HepG2 (cell line): ENCODE data around the gene PRM3. TPM values are rescaled to one million over a fixed set of nuclear protein-coding genes. Genes with fewer than 3 reads are reported as not detected.

Source experiments
- CCDC6 ChIP-seq: sonication (generic); formaldehyde crosslinking; IDR thresholded peaks from 2 replicates; pipeline ENCODE4 v1.8.1; 2022; ENCODE audit warnings: mild to moderate bottlenecking, missing genetic modification reagents, moderate library complexity
- CREM ChIP-seq, 2 experiments: sonication (generic) in 1 of 2; formaldehyde crosslinking in 1 of 2; IDR thresholded peaks; 2 replicates each; pipeline versions ENCODE4 v1.4.0 to v1.6.1; 2016 to 2020; ENCODE audit warnings: antibody characterized with exemption in 1 of 2, mild to moderate bottlenecking in 1 of 2, missing genetic modification reagents in 1 of 2
- EEA1 ChIP-seq: sonication (generic); formaldehyde crosslinking; IDR thresholded peaks from 2 replicates; pipeline ENCODE4 v1.5.1; 2020; ENCODE audit warnings: mild to moderate bottlenecking, missing genetic modification reagents, borderline replicate concordance
- ETV5 ChIP-seq: IDR thresholded peaks from 2 replicates; pipeline ENCODE4 v1.6.1; 2018; ENCODE audit warnings: missing biosample characterization, missing genetic modification reagents, inconsistent platforms, borderline replicate concordance
- FLYWCH1 ChIP-seq: sonication (generic); formaldehyde crosslinking; IDR thresholded peaks from 2 replicates; pipeline ENCODE4 v1.8.1; 2023; ENCODE audit warnings: mild to moderate bottlenecking, missing genetic modification reagents
- HES4 ChIP-seq: sonication (generic); formaldehyde crosslinking; IDR thresholded peaks from 2 replicates; pipeline ENCODE4 v1.9.0; 2021; ENCODE audit warnings: mild to moderate bottlenecking, missing genetic modification reagents, borderline replicate concordance
- IKZF4 ChIP-seq: sonication (generic); formaldehyde crosslinking; IDR thresholded peaks from 2 replicates; pipeline ENCODE4 v1.5.1; 2020; ENCODE audit warnings: borderline replicate concordance, mild to moderate bottlenecking, low read depth, missing genetic modification reagents; ENCODE audit errors: not compliant biosample characterization
- JUN ChIP-seq: sonication (generic); formaldehyde crosslinking; IDR thresholded peaks from 2 replicates; pipeline ENCODE4 v1.4.0; 2020; ENCODE audit warnings: mild to moderate bottlenecking, missing genetic modification reagents
- MEIS1 ChIP-seq: sonication (generic); formaldehyde crosslinking; IDR thresholded peaks from 2 replicates; pipeline ENCODE4 v1.9.0; 2021; ENCODE audit warnings: mild to moderate bottlenecking, missing genetic modification reagents, moderate library complexity, borderline replicate concordance
- MLLT10 ChIP-seq: sonication (generic); formaldehyde crosslinking; IDR thresholded peaks from 2 replicates; pipeline ENCODE4 v1.4.0; 2020; ENCODE audit warnings: missing genetic modification reagents
- MXD1 ChIP-seq: sonication (generic); formaldehyde crosslinking; IDR thresholded peaks from 2 replicates; pipeline ENCODE4 v1.4.0; 2020; ENCODE audit warnings: mild to moderate bottlenecking, missing genetic modification reagents
- NFRKB ChIP-seq: fragments of 450-650 bp; IDR thresholded peaks from 2 replicates; pipeline ENCODE4 v1.6.1; 2017
- RAD21 ChIP-seq: fragments of 450-650 bp; formaldehyde crosslinking; IDR thresholded peaks from 2 replicates; pipeline ENCODE4 v1.5.0; 2020; ENCODE audit warnings: mild to moderate bottlenecking
- SP140L ChIP-seq: sonication (generic); formaldehyde crosslinking; IDR thresholded peaks from 2 replicates; pipeline ENCODE4 v1.4.0; 2020; ENCODE audit warnings: missing genetic modification reagents, borderline replicate concordance
- TAF1 ChIP-seq: sonication (generic); formaldehyde crosslinking; IDR thresholded peaks from 2 replicates; pipeline ENCODE4 v1.4.0; 2020; ENCODE audit warnings: missing genetic modification reagents
- TERF1 ChIP-seq: sonication (generic); formaldehyde crosslinking; IDR thresholded peaks from 2 replicates; pipeline ENCODE4 v1.8.0; 2022; ENCODE audit warnings: mild to moderate bottlenecking, missing genetic modification reagents, moderate library complexity
- THYN1 ChIP-seq: sonication (generic); formaldehyde crosslinking; IDR thresholded peaks from 2 replicates; pipeline ENCODE4 v1.8.1; 2023; ENCODE audit warnings: low read depth, mild to moderate bottlenecking, moderate library complexity, missing genetic modification reagents, borderline replicate concordance
- U2AF1 ChIP-seq: fragments of 200-400 bp; formaldehyde crosslinking; optimal IDR thresholded peaks from 2 replicates; pipeline ENCODE3; 2017; ENCODE audit warnings: mild to moderate bottlenecking, low read depth, low read length
- ZMYM3 ChIP-seq: sonication (generic); formaldehyde crosslinking; IDR thresholded peaks from 2 replicates; pipeline ENCODE4 v1.5.1; 2020; ENCODE audit warnings: mild to moderate bottlenecking, missing genetic modification reagents
- ZNF124 ChIP-seq: sonication (generic); formaldehyde crosslinking; IDR thresholded peaks from 2 replicates; pipeline ENCODE4 v1.4.0; 2020; ENCODE audit warnings: missing genetic modification reagents
- ZNF343 ChIP-seq: sonication (generic); formaldehyde crosslinking; IDR thresholded peaks from 2 replicates; pipeline ENCODE4 v1.4.0; 2020; ENCODE audit warnings: mild to moderate bottlenecking, missing genetic modification reagents
- ZNF382 ChIP-seq: sonication (generic); formaldehyde crosslinking; IDR thresholded peaks from 2 replicates; pipeline ENCODE4 v1.5.0; 2020; ENCODE audit warnings: missing genetic modification reagents, mild to moderate bottlenecking, borderline replicate concordance
- ZNF451 ChIP-seq: sonication (generic); formaldehyde crosslinking; IDR thresholded peaks from 2 replicates; pipeline ENCODE4 v1.5.0; 2020; ENCODE audit warnings: mild to moderate bottlenecking, missing genetic modification reagents
- ZNF629 ChIP-seq: sonication (generic); formaldehyde crosslinking; conservative IDR thresholded peaks from 2 replicates; pipeline ENCODE4 v1.5.0; 2020; ENCODE audit warnings: missing genetic modification reagents
- ZNF740 ChIP-seq: sonication (generic); formaldehyde crosslinking; IDR thresholded peaks from 2 replicates; pipeline ENCODE4 v1.4.0; 2020; ENCODE audit warnings: missing genetic modification reagents
- ZNF75D ChIP-seq: sonication (generic); formaldehyde crosslinking; IDR thresholded peaks from 2 replicates; pipeline ENCODE4 v1.8.1; 2023; ENCODE audit warnings: missing genetic modification reagents, mild to moderate bottlenecking, borderline replicate concordance
- ZNF782 ChIP-seq: sonication (generic); formaldehyde crosslinking; IDR thresholded peaks from 2 replicates; pipeline ENCODE4 v1.4.0; 2020; ENCODE audit warnings: missing genetic modification reagents, mild to moderate bottlenecking, borderline replicate concordance
- polyA plus RNA-seq, 8 experiments: library from polyadenylated mRNA; depleted of rRNA in 3 of 8; stranded (reverse) in 7 of 8; unstranded in 1 of 8; fragments of >200 nt; fragmentation: Illumina TruSeq in 4 of 8; extraction: Trizol in 4 of 8; gene quantifications; 2 replicates each; pipeline versions ENCODE4 v1.2.1 to v1.2.3, GENCODE V29; 2011 to 2016; ENCODE audit warnings: low read depth in 4 of 8, missing spikeins in 1 of 8, mixed read lengths in 1 of 8; ENCODE audit not compliant: insufficient read depth in 1 of 8
- total RNA-seq, 5 experiments: library from RNA; depleted of rRNA; stranded (reverse); fragments of >200 nt; fragmentation: Illumina TruSeq; extraction: Trizol; gene quantifications; 2 replicates each; pipeline ENCODE4 v1.2.3, GENCODE V29; 2016; ENCODE audit warnings: low read depth in 1 of 5
- TF ChIP-seq, protein P1 (sequence below): sonication (generic); formaldehyde crosslinking; IDR thresholded peaks from 2 replicates; pipeline ENCODE4 v1.8.0; 2022; ENCODE audit warnings: missing genetic modification reagents, mild to moderate bottlenecking, borderline replicate concordance

PRM3 gene
- total and polyA plus RNA-seq, 2 of the 13 experiments (the other 11 are each of a cell fraction or from before 2014, with no cell fraction given) = not detected

DNA sequence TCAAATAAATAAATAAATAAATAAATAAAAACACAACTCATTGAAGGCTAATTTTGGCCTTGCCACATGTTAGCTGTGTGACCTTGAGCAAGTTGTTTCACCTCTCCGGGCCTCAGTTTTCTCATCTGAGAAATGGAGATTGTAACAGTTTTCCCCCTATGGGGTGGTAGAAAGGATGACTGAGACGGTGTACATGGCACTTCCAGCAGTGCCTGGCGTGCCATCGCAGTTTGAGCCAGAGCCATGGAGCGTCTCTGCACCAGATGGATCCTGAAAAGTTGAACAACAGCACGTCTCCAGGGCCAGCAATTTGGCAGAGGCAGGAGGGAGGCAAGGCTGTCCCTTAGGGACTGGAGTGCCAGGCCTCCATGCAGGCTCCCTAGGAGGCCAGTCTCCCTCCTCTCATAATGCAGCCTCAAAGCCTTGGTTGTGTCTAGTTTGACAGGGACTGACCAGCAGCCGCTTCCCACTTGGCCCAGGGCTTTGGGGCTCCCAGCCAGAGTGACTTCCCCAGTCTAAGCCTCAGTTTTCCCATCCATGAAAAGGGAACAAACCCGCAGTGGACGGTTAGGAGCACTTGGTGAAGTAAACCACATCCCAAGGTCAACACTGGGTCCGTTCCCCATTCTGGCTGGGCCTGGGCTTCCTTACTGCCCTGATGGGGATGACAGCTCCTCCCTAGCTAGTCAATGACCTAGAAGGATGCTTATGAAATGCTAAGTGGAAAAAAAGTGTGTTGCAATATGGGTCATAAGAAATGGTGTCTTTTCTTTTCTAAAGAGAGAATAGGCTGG, 36.8 kb downstream of the PRM3 start (continued):
- TF ChIP-seq CREM (IDR thresholded peaks at IDR 0.05) (no peak), CREM (CRISPR knock-in tag; IDR thresholded peaks at IDR 0.05) (no peak), ZMYM3 (CRISPR knock-in tag) (peak; percentile 94), SP140L (CRISPR knock-in tag) (no peak), CCDC6 (CRISPR knock-in tag) (no peak), TERF1 (CRISPR knock-in tag) (no peak), MLLT10 (CRISPR knock-in tag) (no peak), ZNF451 (CRISPR knock-in tag) (no peak), TAF1 (CRISPR knock-in tag) (no peak), ZNF782 (CRISPR knock-in tag) (no peak), ETV5 (CRISPR knock-in tag) (no peak), IKZF4 (CRISPR knock-in tag) (no peak), EEA1 (peak; percentile 63; the same call in 1 of the 2 replicates), ZNF343 (no peak), U2AF1 (no peak), MEIS1 (peak; percentile 41; the same call in 1 of the 2 replicates), ZNF740 (CRISPR knock-in tag) (no peak), THYN1 (CRISPR knock-in tag) (no peak), ZNF124 (CRISPR knock-in tag) (no peak), ZNF629 (CRISPR knock-in tag) (peak; percentile 93), MXD1 (CRISPR knock-in tag) (no peak), FLYWCH1 (CRISPR knock-in tag) (no peak), JUN (0 out of 2 replicates have a peak, but pooled peaks have one; percentile 25), ZNF382 (CRISPR knock-in tag) (no peak), ZNF75D (CRISPR knock-in tag) (no peak), HES4 (CRISPR knock-in tag) (no peak), NFRKB (no peak), RAD21 (CRISPR knock-in tag) (no peak)
- TF ChIP-seq, protein P1, sequence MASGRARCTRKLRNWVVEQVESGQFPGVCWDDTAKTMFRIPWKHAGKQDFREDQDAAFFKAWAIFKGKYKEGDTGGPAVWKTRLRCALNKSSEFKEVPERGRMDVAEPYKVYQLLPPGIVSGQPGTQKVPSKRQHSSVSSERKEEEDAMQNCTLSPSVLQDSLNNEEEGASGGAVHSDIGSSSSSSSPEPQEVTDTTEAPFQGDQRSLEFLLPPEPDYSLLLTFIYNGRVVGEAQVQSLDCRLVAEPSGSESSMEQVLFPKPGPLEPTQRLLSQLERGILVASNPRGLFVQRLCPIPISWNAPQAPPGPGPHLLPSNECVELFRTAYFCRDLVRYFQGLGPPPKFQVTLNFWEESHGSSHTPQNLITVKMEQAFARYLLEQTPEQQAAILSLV (CRISPR knock-in tag) = 0 out of 2 replicates have a peak, but pooled peaks have one; percentile 65
